Measurements from ENCODE around the gene SENP8. TPM values are rescaled to one million over a fixed set of nuclear protein-coding genes. Genes with fewer than 3 reads are reported as not detected.
"Not testable (repeated sequence)": the region's sequence is repeated elsewhere in the genome, so short reads cannot be mapped to it uniquely, and the experiment has no call there.

Gene SENP8
- total RNA-seq, 1 experiment from 2014 or later = 2.0 TPM

GRCh38 chr15:72098040-72098439 lies 20.2 kb upstream of the SENP8 start:
- Histone ChIP-seq H3K27ac (ENCODE audit: low read depth, low read length, poor library complexity, severe bottlenecking) (no peak overlapping the region), H3K9me3 (ENCODE audit: low read depth, low read length, poor library complexity, severe bottlenecking) (no peaks in the 10 kb centered on the region), H3K27me3 (replicated peaks; ENCODE audit: insufficient read depth, low read depth, low read length, poor library complexity) (no peaks in the 10 kb centered on the region), H3K36me3 (ENCODE audit: insufficient read depth, low read length, poor library complexity, severe bottlenecking) (no peaks in the 10 kb centered on the region), H3K4me3 (ENCODE audit: low read depth, low read length, poor library complexity, severe bottlenecking) (no peak overlapping the region), H3K4me1 (ENCODE audit: insufficient read depth, low read length, poor library complexity, severe bottlenecking) (peaks cover 6% of the 10 kb centered on the region)
- no TSS peak for BruUV-seq (replicated peaks)
- TF ChIP-seq EZH2 (IDR thresholded peaks at IDR 0.05; ENCODE audit: borderline replicate concordance, low read depth, low read length, poor library complexity, severe bottlenecking) (no peak), CTCF (conservative IDR thresholded peaks at IDR 0.05; ENCODE audit: low read depth, low read length) (no peak)
- ChIA-PET CTCF (no interaction called here), POLR2A (ENCODE audit: low non-redundant PET) (no interaction called here)
- intact Hi-C loops (cut with micrococcal nuclease; ENCODE audit: unreplicated experiment) = no loop called here
- no peak for DNase-seq (ENCODE audit: low spot score)

GRCh38 chr15:72099155-72099554 lies 19.0 kb upstream of the SENP8 start:
- Histone ChIP-seq H3K9me3 (ENCODE audit: low read depth, low read length, poor library complexity, severe bottlenecking) (no peaks in the 10 kb centered on the region), H3K4me1 (ENCODE audit: insufficient read depth, low read length, poor library complexity, severe bottlenecking) (peaks cover 13% of the 10 kb centered on the region), H3K36me3 (ENCODE audit: insufficient read depth, low read length, poor library complexity, severe bottlenecking) (no peaks in the 10 kb centered on the region), H3K27ac (ENCODE audit: low read depth, low read length, poor library complexity, severe bottlenecking) (no peak overlapping the region), H3K4me3 (ENCODE audit: low read depth, low read length, poor library complexity, severe bottlenecking) (no peak overlapping the region), H3K27me3 (replicated peaks; ENCODE audit: insufficient read depth, low read depth, low read length, poor library complexity) (no peaks in the 10 kb centered on the region)
- ChIA-PET POLR2A (ENCODE audit: low non-redundant PET) (no interaction called here), CTCF (no interaction called here)
- no TSS peak for BruUV-seq (replicated peaks)
- TF ChIP-seq CTCF (conservative IDR thresholded peaks at IDR 0.05; ENCODE audit: low read depth, low read length) (no peak), EZH2 (IDR thresholded peaks at IDR 0.05; ENCODE audit: borderline replicate concordance, low read depth, low read length, poor library complexity, severe bottlenecking) (no peak)
- no peak for DNase-seq (ENCODE audit: low spot score)
- intact Hi-C loops (cut with micrococcal nuclease; ENCODE audit: unreplicated experiment) = no loop called here

- H3K27ac ChIP-seq (ENCODE audit: low read depth, low read length, poor library complexity, severe bottlenecking); H3K27me3 ChIP-seq (replicated peaks; ENCODE audit: insufficient read depth, low read depth, low read length, poor library complexity); H3K9me3 ChIP-seq (ENCODE audit: low read depth, low read length, poor library complexity, severe bottlenecking); intact Hi-C loops (cut with micrococcal nuclease; ENCODE audit: unreplicated experiment); H3K4me3 ChIP-seq (ENCODE audit: low read depth, low read length, poor library complexity, severe bottlenecking); BruUV-seq (replicated peaks); POLR2A ChIA-PET (ENCODE audit: low non-redundant PET); H3K36me3 ChIP-seq (ENCODE audit: insufficient read depth, low read length, poor library complexity, severe bottlenecking); CTCF ChIA-PET; DNase-seq (ENCODE audit: low spot score): not testable (repeated sequence)
- peaks cover 13% of the 10 kb centered on the region for H3K4me1 ChIP-seq (ENCODE audit: insufficient read depth, low read length, poor library complexity, severe bottlenecking)
These were observed 17.7 kb upstream of the SENP8 start for GRCh38 chr15:72100551-72100950.

- intact Hi-C loops (cut with micrococcal nuclease; ENCODE audit: unreplicated experiment) = no loop called here
- H3K4me3 ChIP-seq (ENCODE audit: low read depth, low read length, poor library complexity, severe bottlenecking) = no peak overlapping the region
- H3K9me3 ChIP-seq (ENCODE audit: low read depth, low read length, poor library complexity, severe bottlenecking) = no peaks in the 10 kb centered on the region
- ChIA-PET CTCF (interaction anchor here (0.6 kb wide), 1 partner anchor 71 kb away, joined by 4 read pairs; no protein-coding TSS in a partner anchor), POLR2A (ENCODE audit: low non-redundant PET) (no interaction called here)
- BruUV-seq (replicated peaks) = no TSS peak
- no peaks in the 10 kb centered on the region for H3K27me3 ChIP-seq (replicated peaks; ENCODE audit: insufficient read depth, low read depth, low read length, poor library complexity)
- DNase-seq (ENCODE audit: low spot score) = no peak
- no peaks in the 10 kb centered on the region for H3K36me3 ChIP-seq (ENCODE audit: insufficient read depth, low read length, poor library complexity, severe bottlenecking)
- H3K4me1 ChIP-seq (ENCODE audit: insufficient read depth, low read length, poor library complexity, severe bottlenecking) = peaks cover 13% of the 10 kb centered on the region
- H3K27ac ChIP-seq (ENCODE audit: low read depth, low read length, poor library complexity, severe bottlenecking) = no peak overlapping the region
- no peak for TF ChIP-seq CTCF (conservative IDR thresholded peaks at IDR 0.05; ENCODE audit: low read depth, low read length)
- TF ChIP-seq EZH2 (IDR thresholded peaks at IDR 0.05; ENCODE audit: borderline replicate concordance, low read depth, low read length, poor library complexity, severe bottlenecking) = no peak
These were observed 13.1 kb upstream of the SENP8 start for GRCh38 chr15:72105111-72105510.

Measured in A673 (cell line).